ENCODE results near the gene SLC39A11.

Gene SLC39A11

GRCh38 chr17:72615627-72615991 is 476.9 kb downstream of the SLC39A11 start:
- Histone ChIP-seq H3K4me3 (IDR thresholded peaks at IDR 0.05; ENCODE audit: insufficient read depth, low read depth, low read length) (no peak overlapping the region), H3K4me2 (no peak overlapping the region), H3K79me2 (ENCODE audit: insufficient read depth, low read depth) (no peaks in the 10 kb centered on the region), H3K27ac (no peak overlapping the region), H3K36me3 (ENCODE audit: insufficient read depth) (no peaks in the 10 kb centered on the region), H4K20me1 (ENCODE audit: insufficient read depth) (no peaks in the 10 kb centered on the region), H2AFZ (ENCODE audit: low read depth) (no peak overlapping the region), H3K4me1 (ENCODE audit: low read depth, poor library complexity, severe bottlenecking) (no peaks in the 10 kb centered on the region), H3K27me3 (ENCODE audit: insufficient read depth, low read depth) (no peaks in the 10 kb centered on the region), H3K9ac (no peak overlapping the region)
- TF ChIP-seq, protein P1, sequence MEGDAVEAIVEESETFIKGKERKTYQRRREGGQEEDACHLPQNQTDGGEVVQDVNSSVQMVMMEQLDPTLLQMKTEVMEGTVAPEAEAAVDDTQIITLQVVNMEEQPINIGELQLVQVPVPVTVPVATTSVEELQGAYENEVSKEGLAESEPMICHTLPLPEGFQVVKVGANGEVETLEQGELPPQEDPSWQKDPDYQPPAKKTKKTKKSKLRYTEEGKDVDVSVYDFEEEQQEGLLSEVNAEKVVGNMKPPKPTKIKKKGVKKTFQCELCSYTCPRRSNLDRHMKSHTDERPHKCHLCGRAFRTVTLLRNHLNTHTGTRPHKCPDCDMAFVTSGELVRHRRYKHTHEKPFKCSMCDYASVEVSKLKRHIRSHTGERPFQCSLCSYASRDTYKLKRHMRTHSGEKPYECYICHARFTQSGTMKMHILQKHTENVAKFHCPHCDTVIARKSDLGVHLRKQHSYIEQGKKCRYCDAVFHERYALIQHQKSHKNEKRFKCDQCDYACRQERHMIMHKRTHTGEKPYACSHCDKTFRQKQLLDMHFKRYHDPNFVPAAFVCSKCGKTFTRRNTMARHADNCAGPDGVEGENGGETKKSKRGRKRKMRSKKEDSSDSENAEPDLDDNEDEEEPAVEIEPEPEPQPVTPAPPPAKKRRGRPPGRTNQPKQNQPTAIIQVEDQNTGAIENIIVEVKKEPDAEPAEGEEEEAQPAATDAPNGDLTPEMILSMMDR (conservative IDR thresholded peaks at IDR 0.05; ENCODE audit: low read depth, low read length): no peak

DNA sequence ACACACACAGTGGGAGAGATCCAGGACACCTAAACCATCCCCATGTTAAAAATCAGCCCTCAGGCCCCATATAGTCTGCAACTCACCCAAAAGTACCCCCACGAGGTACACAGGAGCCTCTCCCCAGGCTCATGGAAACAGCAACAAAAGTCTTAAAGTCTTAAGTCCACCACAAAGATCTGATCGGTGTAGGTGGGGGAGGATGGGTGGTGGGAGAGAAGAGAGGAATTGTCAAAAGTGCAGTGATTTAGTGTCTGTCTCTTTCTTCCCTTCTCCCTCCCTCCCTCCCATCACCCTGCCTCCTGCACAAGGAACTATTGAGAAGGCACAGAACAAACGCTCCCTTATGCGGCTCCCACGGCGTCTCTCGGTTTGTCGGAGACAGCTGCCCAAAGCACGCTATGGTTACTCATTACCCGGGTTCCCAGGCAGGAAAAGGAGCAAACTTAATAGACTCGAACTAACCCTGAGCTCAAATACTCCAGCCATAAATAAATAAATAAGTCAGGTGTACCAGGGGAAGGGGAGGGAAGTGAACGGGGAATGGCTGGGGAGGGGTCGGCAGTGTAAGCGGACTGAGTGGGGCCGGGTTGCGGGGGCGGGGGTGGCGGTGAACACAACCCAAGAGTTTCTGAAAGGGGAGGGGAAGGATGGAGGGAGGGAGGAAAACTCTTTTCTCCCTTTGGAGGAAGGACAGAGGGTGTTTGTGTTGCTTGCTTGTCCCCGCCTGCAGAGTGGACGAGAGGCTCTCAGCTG is 477.4 kb downstream of the SLC39A11 start:
- Histone ChIP-seq H3K4me1 (ENCODE audit: low read depth, poor library complexity, severe bottlenecking) (no peaks in the 10 kb centered on the region), H3K4me3 (IDR thresholded peaks at IDR 0.05; ENCODE audit: insufficient read depth, low read depth, low read length) (no peak overlapping the region), H3K36me3 (ENCODE audit: insufficient read depth) (no peaks in the 10 kb centered on the region), H3K4me2 (no peak overlapping the region), H3K9ac (no peak overlapping the region), H3K79me2 (ENCODE audit: insufficient read depth, low read depth) (no peaks in the 10 kb centered on the region), H4K20me1 (ENCODE audit: insufficient read depth) (no peaks in the 10 kb centered on the region), H2AFZ (ENCODE audit: low read depth) (no peak overlapping the region), H3K27me3 (ENCODE audit: insufficient read depth, low read depth) (no peaks in the 10 kb centered on the region), H3K27ac (no peak overlapping the region)
- TF ChIP-seq, protein P1 (conservative IDR thresholded peaks at IDR 0.05; ENCODE audit: low read depth, low read length): no peak

DNA sequence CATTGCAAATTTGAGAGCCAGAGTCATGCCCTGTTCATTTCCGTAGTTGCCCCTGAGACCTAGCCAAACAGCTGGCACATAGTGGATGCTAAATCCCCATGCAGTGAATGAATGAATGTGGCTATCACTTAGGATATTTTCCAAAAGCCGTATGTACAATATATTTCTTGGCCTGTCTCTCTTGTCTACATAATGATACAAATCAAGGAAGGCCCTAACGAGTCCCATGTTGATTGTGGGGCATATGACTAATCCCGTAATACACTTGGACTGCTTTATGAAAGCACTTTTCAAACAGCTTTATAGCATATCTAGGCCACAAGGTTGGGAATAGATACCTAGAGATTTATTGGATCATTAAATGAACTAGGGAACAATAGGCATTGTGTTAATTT is 478.0 kb downstream of the SLC39A11 start:
- Histone ChIP-seq H3K4me3 (IDR thresholded peaks at IDR 0.05; ENCODE audit: insufficient read depth, low read depth, low read length) (no peak overlapping the region), H3K79me2 (ENCODE audit: insufficient read depth, low read depth) (no peaks in the 10 kb centered on the region), H3K9ac (no peak overlapping the region), H3K4me2 (no peak overlapping the region), H3K27me3 (ENCODE audit: insufficient read depth, low read depth) (no peaks in the 10 kb centered on the region), H3K4me1 (ENCODE audit: low read depth, poor library complexity, severe bottlenecking) (no peaks in the 10 kb centered on the region), H4K20me1 (ENCODE audit: insufficient read depth) (no peaks in the 10 kb centered on the region), H3K36me3 (ENCODE audit: insufficient read depth) (no peaks in the 10 kb centered on the region), H3K27ac (no peak overlapping the region), H2AFZ (ENCODE audit: low read depth) (no peak overlapping the region)
- TF ChIP-seq, protein P1 (conservative IDR thresholded peaks at IDR 0.05; ENCODE audit: low read depth, low read length): no peak

DNA sequence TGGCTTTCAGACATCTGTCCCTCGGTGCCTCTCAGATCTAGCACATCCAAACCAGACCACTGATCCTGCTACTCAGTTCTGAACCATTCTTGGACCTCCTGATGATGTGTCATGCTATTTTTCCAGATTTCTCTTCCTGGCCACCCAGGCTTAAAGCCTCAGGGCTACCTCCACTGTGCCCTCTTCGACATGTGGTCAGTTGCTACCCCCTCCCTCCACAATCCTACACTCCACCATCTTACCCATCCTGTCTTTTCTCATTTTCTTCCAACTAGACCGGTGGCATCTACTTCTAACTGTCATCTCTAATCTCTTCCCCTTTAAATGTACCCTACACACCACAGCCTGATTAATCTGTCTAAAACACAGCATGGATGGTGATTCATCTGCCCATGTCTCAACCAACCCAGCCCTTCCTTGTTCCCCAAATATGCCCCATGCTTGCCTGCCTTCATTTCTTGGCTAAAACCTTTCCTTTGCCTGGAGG is 478.6 kb downstream of the SLC39A11 start:
- no peaks in the 10 kb centered on the region for H3K79me2 ChIP-seq (ENCODE audit: insufficient read depth, low read depth)
- no peak overlapping the region for H3K9ac ChIP-seq
- H3K4me3 ChIP-seq (IDR thresholded peaks at IDR 0.05; ENCODE audit: insufficient read depth, low read depth, low read length): no peak overlapping the region
- H3K4me1 ChIP-seq (ENCODE audit: low read depth, poor library complexity, severe bottlenecking): no peaks in the 10 kb centered on the region
- H3K27ac ChIP-seq: no peak overlapping the region
- TF ChIP-seq, protein P1 (conservative IDR thresholded peaks at IDR 0.05; ENCODE audit: low read depth, low read length): no peak
- no peaks in the 10 kb centered on the region for H4K20me1 ChIP-seq (ENCODE audit: insufficient read depth)
- H3K4me2 ChIP-seq: no peak overlapping the region
- H2AFZ ChIP-seq (ENCODE audit: low read depth): no peak overlapping the region
- H3K27me3 ChIP-seq (ENCODE audit: insufficient read depth, low read depth): no peaks in the 10 kb centered on the region
- no peaks in the 10 kb centered on the region for H3K36me3 ChIP-seq (ENCODE audit: insufficient read depth)
